Measurements from ENCODE around the gene VEGFB.

Gene VEGFB

GRCh38 chr11:64216879-64217278, 17.5 kb upstream of the VEGFB start:
- peak overlapping the region; percentile 80 for H3K27ac ChIP-seq
- TF ChIP-seq CTCF (conservative IDR thresholded peaks at IDR 0.05), result peak; percentile 38

- peak; percentile 32; the same call in 1 of the 2 replicates for TF ChIP-seq CTCF (conservative IDR thresholded peaks at IDR 0.05)
- H3K27ac ChIP-seq, result peak overlapping the region; percentile 80
Observed at GRCh38 chr11:64218628-64219353, 15.6 kb upstream of the VEGFB start.

GRCh38 chr11:64219354-64219684, 15.1 kb upstream of the VEGFB start:
- no peak for TF ChIP-seq CTCF (conservative IDR thresholded peaks at IDR 0.05)
- peak overlapping the region; percentile 80 for H3K27ac ChIP-seq

DNA sequence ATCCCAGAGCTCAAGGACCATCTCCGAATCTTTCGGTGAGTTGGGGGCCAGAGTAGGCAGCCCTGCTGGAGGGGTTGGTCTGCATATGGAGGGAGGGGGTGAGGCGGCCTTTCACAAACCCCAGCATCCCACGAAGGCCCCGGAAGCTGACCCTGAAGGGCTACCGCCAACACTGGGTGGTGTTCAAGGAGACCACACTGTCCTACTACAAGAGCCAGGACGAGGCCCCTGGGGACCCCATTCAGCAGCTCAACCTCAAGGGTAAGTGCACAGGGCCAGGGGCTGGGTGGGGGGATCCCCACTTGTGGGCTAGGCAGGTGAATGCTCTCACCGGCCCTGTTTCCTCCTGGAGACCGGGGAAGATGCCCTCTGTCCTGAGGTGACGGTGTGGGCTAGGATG, 14.6 kb upstream of the VEGFB start:
- H3K27ac ChIP-seq, result peak overlapping the region; percentile 80
- no peak for TF ChIP-seq CTCF (conservative IDR thresholded peaks at IDR 0.05)

DNA sequence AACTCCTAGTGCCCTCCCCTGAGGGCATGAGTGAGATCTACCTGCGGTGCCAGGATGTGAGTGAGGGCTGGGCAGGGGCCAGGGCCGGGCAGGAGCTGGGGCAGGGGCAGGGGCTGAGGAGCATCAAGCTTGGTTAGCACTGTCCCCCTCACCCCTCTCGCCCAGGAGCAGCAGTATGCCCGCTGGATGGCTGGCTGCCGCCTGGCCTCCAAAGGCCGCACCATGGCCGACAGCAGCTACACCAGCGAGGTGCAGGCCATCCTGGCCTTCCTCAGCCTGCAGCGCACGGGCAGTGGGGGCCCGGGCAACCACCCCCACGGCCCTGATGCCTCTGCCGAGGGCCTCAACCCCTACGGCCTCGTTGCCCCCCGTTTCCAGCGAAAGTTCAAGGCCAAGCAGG, 14.1 kb upstream of the VEGFB start:
- TF ChIP-seq CTCF (conservative IDR thresholded peaks at IDR 0.05), result no peak
- H3K27ac ChIP-seq, result peak overlapping the region; percentile 80

- peak overlapping the region; percentile 80 for H3K27ac ChIP-seq
- no peak for TF ChIP-seq CTCF (conservative IDR thresholded peaks at IDR 0.05)
Observed at GRCh38 chr11:64220798-64221197, 13.6 kb upstream of the VEGFB start.

- no peak for TF ChIP-seq CTCF (conservative IDR thresholded peaks at IDR 0.05)
- peak overlapping the region; percentile 94 for H3K27ac ChIP-seq
Observed at GRCh38 chr11:64222651-64223000, 11.8 kb upstream of the VEGFB start.

All from VCaP (cell line).